A673 (cell line): ENCODE results near the gene MINDY4. TPM values are rescaled to one million over a fixed set of nuclear protein-coding genes. Genes with fewer than 3 reads are reported as not detected.

Experiments used
- BruUV-seq: library from RNA; stranded (reverse); fragments of 400-500 nt; replicated peaks from 2 replicates; lab custom pipeline; 2021; lab: Mats Ljungman, UMichigan
- CTCF ChIA-PET: fragments of 300-600 bp; sonication (Branson Sonifier 250); formaldehyde crosslinking; loops from one replicate; lab custom pipeline; 2022; ENCODE audit warnings: antibody characterized with exemption; lab: Charles Lee
- POLR2A ChIA-PET: fragments of 300-600 bp; sonication (Branson Sonifier 250); formaldehyde crosslinking; loops from one replicate; lab custom pipeline; 2022; ENCODE audit warnings: antibody characterized with exemption; ENCODE audit not compliant: low non-redundant PET; lab: Charles Lee
- DNase-seq: peaks from one replicate; pipeline ENCODE4 v3.0.0-alpha.2; 2015; ENCODE audit warnings: low spot score
- H3K27ac ChIP-seq: fragments of 200-600 bp; sonication (generic); 2 replicates; pipeline ENCODE4 v1.5.1; 2016; ENCODE audit warnings: mixed run types, low read depth, mild to moderate bottlenecking, mixed read lengths, antibody characterized with exemption, low read length; ENCODE audit not compliant: poor library complexity, severe bottlenecking
- H3K27me3 ChIP-seq: fragments of 200-600 bp; sonication (generic); replicated peaks from 2 replicates; pipeline ENCODE4 v1.6.1; 2017; ENCODE audit warnings: mixed run types, low read depth, mild to moderate bottlenecking, mixed read lengths, antibody characterized with exemption, low read length; ENCODE audit not compliant: insufficient read depth, poor library complexity
- H3K36me3 ChIP-seq: fragments of 200-600 bp; sonication (generic); 2 replicates; pipeline ENCODE4 v1.6.1; 2016; ENCODE audit warnings: mixed run types, mild to moderate bottlenecking, mixed read lengths, antibody characterized with exemption, low read length; ENCODE audit not compliant: insufficient read depth, poor library complexity, severe bottlenecking
- H3K4me1 ChIP-seq: fragments of 200-600 bp; sonication (generic); 2 replicates; pipeline ENCODE4 v1.6.1; 2017; ENCODE audit warnings: mixed run types, mild to moderate bottlenecking, mixed read lengths, antibody characterized with exemption, low read length; ENCODE audit not compliant: insufficient read depth, poor library complexity, severe bottlenecking
- H3K4me3 ChIP-seq: fragments of 200-600 bp; sonication (generic); 2 replicates; pipeline ENCODE4 v1.5.1; 2016; ENCODE audit warnings: low read depth, mixed run types, mild to moderate bottlenecking, mixed read lengths, low read length; ENCODE audit not compliant: poor library complexity, severe bottlenecking
- H3K9me3 ChIP-seq: fragments of 200-600 bp; sonication (generic); 2 replicates; pipeline ENCODE4 v1.6.1; 2016; ENCODE audit warnings: mixed run types, low read depth, mild to moderate bottlenecking, mixed read lengths, antibody characterized with exemption, low read length; ENCODE audit not compliant: poor library complexity, severe bottlenecking
- CTCF ChIP-seq: fragments of 300-800, 200-600 bp; sonication (generic); conservative IDR thresholded peaks from 2 replicates; pipeline ENCODE4 v1.5.1; 2017; ENCODE audit warnings: low read depth, mild to moderate bottlenecking, antibody characterized with exemption, low read length, moderate library complexity, mixed read lengths
- EZH2 ChIP-seq: fragments of 200-600 bp; sonication (generic); IDR thresholded peaks from 2 replicates; pipeline ENCODE4 v1.6.1; 2017; ENCODE audit warnings: borderline replicate concordance, low read depth, mild to moderate bottlenecking, mixed read lengths, antibody characterized with exemption, low read length; ENCODE audit not compliant: poor library complexity, severe bottlenecking
- intact Hi-C: fragments of 100-400 bp; cut with micrococcal nuclease; formaldehyde crosslinking; loops from one replicate; pipeline ENCODE4 v1.10.0; 2022; ENCODE audit not compliant: unreplicated experiment
- total RNA-seq: library from RNA; stranded (reverse); gene quantifications from 2 replicates; pipeline ENCODE4 v1.2.3, GENCODE V29; 2021

Gene MINDY4
- total RNA-seq, 1 experiment from 2014 or later: 3.8 TPM

GRCh38 chr7:30817371-30817767 is 46.2 kb downstream of the MINDY4 start:
- no peaks in the 10 kb centered on the region for H3K9me3 ChIP-seq
- no peak overlapping the region for H3K27ac ChIP-seq
- BruUV-seq: no TSS peak
- no peaks in the 10 kb centered on the region for H3K4me1 ChIP-seq
- no peak overlapping the region for H3K4me3 ChIP-seq
- H3K27me3 ChIP-seq: no peaks in the 10 kb centered on the region
- TF ChIP-seq CTCF: no peak
- no peak for TF ChIP-seq EZH2
- CTCF ChIA-PET: no interaction called here
- H3K36me3 ChIP-seq: no peaks in the 10 kb centered on the region
- no peak for DNase-seq
- intact Hi-C loops: loop anchor here (10.0 kb wide), 1 partner anchor 1127 kb away; no protein-coding TSS in a partner anchor
- POLR2A ChIA-PET: no interaction called here

DNA sequence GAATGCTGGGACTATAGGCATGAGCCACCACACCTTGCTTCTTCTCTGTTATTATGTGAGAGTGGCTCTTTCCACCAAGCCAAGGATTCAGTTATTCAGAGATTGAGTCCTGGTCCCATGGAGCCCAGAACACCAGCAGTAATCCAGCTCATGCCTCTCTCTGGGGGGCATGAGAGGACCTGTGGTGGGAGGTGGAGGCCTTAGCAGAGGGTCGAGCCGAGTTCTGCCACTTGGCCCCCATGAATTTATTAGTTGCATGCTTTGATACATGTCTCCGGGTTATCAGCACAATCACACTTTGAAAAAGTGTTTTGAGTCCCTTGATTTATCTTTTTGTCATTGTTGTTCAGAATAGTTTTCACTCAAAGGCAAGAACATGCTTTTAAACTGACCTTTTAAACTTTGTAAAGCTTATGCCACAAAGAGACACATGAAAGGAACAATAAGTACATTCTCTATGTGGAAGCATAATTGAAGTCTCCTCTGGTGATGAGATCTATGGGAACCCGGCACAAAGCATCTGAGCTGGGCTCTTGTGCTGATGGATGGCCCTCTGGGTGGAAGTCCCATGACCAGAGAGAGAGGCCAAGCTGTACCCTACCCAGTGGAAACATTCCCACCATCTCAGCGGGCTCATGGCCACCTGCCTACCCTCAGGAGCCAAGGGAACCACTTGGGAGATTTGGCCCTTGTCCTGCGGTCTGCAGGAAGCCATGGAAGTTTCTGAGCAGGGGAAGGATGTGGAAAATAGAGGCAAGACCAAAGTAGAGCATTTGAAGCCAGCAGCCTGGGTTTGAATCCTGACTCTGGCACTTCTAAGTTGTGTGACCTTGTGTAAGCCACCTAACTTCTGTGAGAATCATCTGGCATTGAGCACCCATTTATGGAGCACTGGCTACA is 53.9 kb downstream of the MINDY4 start:
- no peaks in the 10 kb centered on the region for H3K27me3 ChIP-seq
- ChIA-PET POLR2A (no interaction called here), CTCF (no interaction called here)
- H3K4me1 ChIP-seq: no peaks in the 10 kb centered on the region
- no TSS peak for BruUV-seq
- intact Hi-C loops: no loop called here
- TF ChIP-seq CTCF: no peak
- no peak for TF ChIP-seq EZH2
- H3K36me3 ChIP-seq: no peaks in the 10 kb centered on the region
- no peaks in the 10 kb centered on the region for H3K9me3 ChIP-seq
- DNase-seq: no peak
- H3K27ac ChIP-seq: no peak overlapping the region
- H3K4me3 ChIP-seq: no peak overlapping the region

GRCh38 chr7:30826181-30826580 is 55.0 kb downstream of the MINDY4 start:
- no peak for DNase-seq
- Histone ChIP-seq H3K36me3 (no peaks in the 10 kb centered on the region), H3K4me1 (no peaks in the 10 kb centered on the region), H3K27ac (no peak overlapping the region), H3K4me3 (no peak overlapping the region), H3K27me3 (no peaks in the 10 kb centered on the region), H3K9me3 (no peaks in the 10 kb centered on the region)
- intact Hi-C loops: no loop called here
- BruUV-seq: no TSS peak
- ChIA-PET POLR2A (no interaction called here), CTCF (no interaction called here)
- TF ChIP-seq CTCF: no peak
- TF ChIP-seq EZH2: no peak
